PC-3 (cell line): ENCODE measurements around the gene PTP4A2. TPM values are rescaled to one million over a fixed set of nuclear protein-coding genes. Genes with fewer than 3 reads are reported as not detected.

Experiments used
- ATAC-seq: fragments of 200-7000 bp; cut with Tn5 transposase; 2 replicates; pipeline ENCODE4 v1.9.1; 2020; ENCODE audit warnings: mild to moderate bottlenecking, moderate library complexity
- BruUV-seq: library from RNA; stranded (reverse); fragments of 400-500 nt; replicated peaks from 2 replicates; lab custom pipeline; 2021; lab: Mats Ljungman, UMichigan
- CTCF ChIA-PET: fragments of 300-600 bp; sonication (Branson Sonifier 250); formaldehyde crosslinking; loops from one replicate; lab custom pipeline; 2022; ENCODE audit warnings: antibody characterized with exemption; lab: Charles Lee
- POLR2A ChIA-PET: fragments of 300-600 bp; sonication (Branson Sonifier 250); formaldehyde crosslinking; loops from one replicate; lab custom pipeline; 2022; ENCODE audit warnings: antibody characterized with exemption; ENCODE audit not compliant: unreplicated experiment; lab: Charles Lee
- DNase-seq: peaks from one replicate; pipeline ENCODE4 v3.0.0-alpha.2; 2015
- H2AFZ ChIP-seq: fragments of 300-600 bp; sonication (generic); 2 replicates; pipeline ENCODE4 v1.6.0; 2016; ENCODE audit warnings: antibody characterized with exemption, low read length
- H3F3A ChIP-seq: fragments of 300-600 bp; sonication (generic); one replicate; pipeline ENCODE4 v1.6.0; 2017; ENCODE audit warnings: antibody characterized with exemption, low read length, control low read depth, mild to moderate bottlenecking; ENCODE audit not compliant: unreplicated experiment
- H3K27ac ChIP-seq: fragments of 300-600 bp; sonication (generic); 2 replicates; pipeline ENCODE4 v1.5.1; 2016; ENCODE audit warnings: mild to moderate bottlenecking, low read length
- H3K27me3 ChIP-seq: fragments of 300-600 bp; sonication (generic); 2 replicates; pipeline ENCODE4 v1.6.1; 2016; ENCODE audit warnings: low read length, mixed read lengths
- H3K36me3 ChIP-seq: fragments of 300-600 bp; sonication (generic); 2 replicates; pipeline ENCODE4 v1.6.1; 2016; ENCODE audit warnings: low read depth, mixed run types, low read length, mixed read lengths
- H3K4me1 ChIP-seq: fragments of 300-600 bp; sonication (generic); 2 replicates; pipeline ENCODE4 v1.5.1; 2016; ENCODE audit warnings: low read length; ENCODE audit not compliant: insufficient read depth
- H3K4me2 ChIP-seq: fragments of 300-600 bp; sonication (generic); 2 replicates; pipeline ENCODE4 v1.6.0; 2016; ENCODE audit warnings: low read length
- H3K4me3 ChIP-seq: fragments of 300-600 bp; sonication (generic); 2 replicates; pipeline ENCODE4 v1.5.1; 2016; ENCODE audit warnings: mild to moderate bottlenecking, low read length, mixed read lengths
- H3K79me2 ChIP-seq: fragments of 300-600 bp; sonication (generic); 2 replicates; pipeline ENCODE4 v1.6.1; 2017; ENCODE audit warnings: low read length, mixed read lengths
- H3K9ac ChIP-seq: fragments of 300-600 bp; sonication (generic); 2 replicates; pipeline ENCODE4 v1.6.0; 2016; ENCODE audit warnings: mild to moderate bottlenecking, low read length
- H3K9me2 ChIP-seq: fragments of 300-600 bp; sonication (generic); replicated peaks from 2 replicates; pipeline ENCODE4 v1.6.1; 2016; ENCODE audit warnings: mixed run types, low read length, mixed read lengths
- H3K9me3 ChIP-seq: fragments of 300-600 bp; sonication (generic); 2 replicates; pipeline ENCODE4 v1.6.1; 2016; ENCODE audit warnings: low read length, mixed read lengths
- H4K20me1 ChIP-seq: fragments of 300-600 bp; sonication (generic); 2 replicates; pipeline ENCODE4 v1.6.1; 2016; ENCODE audit warnings: low read length, mixed read lengths
- EZH2 ChIP-seq: fragments of 300-600 bp; sonication (generic); IDR thresholded peaks from one replicate; pipeline ENCODE4 v1.6.1; 2017; ENCODE audit warnings: antibody characterized with exemption, mild to moderate bottlenecking, low read length; ENCODE audit not compliant: unreplicated experiment
- EZH2phosphoT487 ChIP-seq: fragments of 300-600 bp; sonication (generic); IDR thresholded peaks from 2 replicates; pipeline ENCODE4 v1.6.1; 2018; ENCODE audit warnings: mild to moderate bottlenecking, antibody characterized with exemption, low read length, borderline replicate concordance
- intact Hi-C: fragments of 100-400 bp; cut with micrococcal nuclease; formaldehyde crosslinking; loops from 2 replicates; pipeline ENCODE4 v1.9.0; 2023
- total RNA-seq: library from RNA; depleted of rRNA; stranded (reverse); fragments of >200 nt; gene quantifications from 2 replicates; pipeline ENCODE4 v1.2.3, GENCODE V29; 2014
- TF ChIP-seq, protein P1 (sequence below): fragments of 300-600 bp; sonication (generic); conservative IDR thresholded peaks from 2 replicates; pipeline ENCODE4 v1.5.1; 2017; ENCODE audit warnings: antibody characterized with exemption, low read depth, mild to moderate bottlenecking, low read length

Gene PTP4A2
- total RNA-seq, 1 experiment from 2014 or later = 335 TPM

DNA sequence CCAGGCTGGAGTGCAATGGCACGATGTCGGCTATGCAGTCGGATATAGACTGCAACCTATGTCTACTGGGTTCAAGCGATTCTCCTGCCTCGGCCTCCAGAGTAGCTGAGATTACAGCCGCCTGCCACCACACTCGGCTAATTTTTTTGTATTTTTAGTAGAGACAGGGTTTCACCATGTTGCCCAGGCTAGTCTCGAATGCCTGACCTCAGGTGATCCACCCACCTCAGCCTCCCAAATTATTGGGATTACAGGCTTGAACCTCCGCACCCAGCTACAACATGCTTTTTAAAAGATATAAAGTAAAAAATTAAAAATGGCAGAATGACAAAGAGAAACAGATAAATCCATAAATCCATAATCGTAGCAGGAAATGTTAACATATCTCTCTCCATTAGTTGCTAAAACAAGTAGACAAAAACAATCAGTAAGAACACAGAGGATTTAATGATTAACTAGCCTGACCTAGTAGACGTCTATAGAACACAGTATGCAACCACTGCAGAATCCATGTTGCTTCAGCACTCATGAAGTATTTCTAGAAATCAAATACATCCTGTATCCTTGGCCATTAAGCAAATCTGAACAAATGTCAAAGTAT is 62.4 kb downstream of the PTP4A2 start:
- DNase-seq (no peak), ATAC-seq (no peak)
- Histone ChIP-seq H3K79me2 (no peaks in the 10 kb centered on the region), H3K36me3 (no peaks in the 10 kb centered on the region), H3K9me3 (no peaks in the 10 kb centered on the region), H3K4me2 (no peak overlapping the region), H2AFZ (no peak overlapping the region), H3K4me3 (no peak overlapping the region), H3K27me3 (no peaks in the 10 kb centered on the region), H3F3A (no peaks in the 10 kb centered on the region), H3K9me2 (no peaks in the 10 kb centered on the region), H3K4me1 (no peaks in the 10 kb centered on the region), H3K9ac (no peak overlapping the region), H3K27ac (no peak overlapping the region), H4K20me1 (no peaks in the 10 kb centered on the region)
- POLR2A ChIA-PET = no interaction called here
- TF ChIP-seq EZH2phosphoT487 = no peak
- TF ChIP-seq EZH2 = no peak
- TF ChIP-seq, protein P1, sequence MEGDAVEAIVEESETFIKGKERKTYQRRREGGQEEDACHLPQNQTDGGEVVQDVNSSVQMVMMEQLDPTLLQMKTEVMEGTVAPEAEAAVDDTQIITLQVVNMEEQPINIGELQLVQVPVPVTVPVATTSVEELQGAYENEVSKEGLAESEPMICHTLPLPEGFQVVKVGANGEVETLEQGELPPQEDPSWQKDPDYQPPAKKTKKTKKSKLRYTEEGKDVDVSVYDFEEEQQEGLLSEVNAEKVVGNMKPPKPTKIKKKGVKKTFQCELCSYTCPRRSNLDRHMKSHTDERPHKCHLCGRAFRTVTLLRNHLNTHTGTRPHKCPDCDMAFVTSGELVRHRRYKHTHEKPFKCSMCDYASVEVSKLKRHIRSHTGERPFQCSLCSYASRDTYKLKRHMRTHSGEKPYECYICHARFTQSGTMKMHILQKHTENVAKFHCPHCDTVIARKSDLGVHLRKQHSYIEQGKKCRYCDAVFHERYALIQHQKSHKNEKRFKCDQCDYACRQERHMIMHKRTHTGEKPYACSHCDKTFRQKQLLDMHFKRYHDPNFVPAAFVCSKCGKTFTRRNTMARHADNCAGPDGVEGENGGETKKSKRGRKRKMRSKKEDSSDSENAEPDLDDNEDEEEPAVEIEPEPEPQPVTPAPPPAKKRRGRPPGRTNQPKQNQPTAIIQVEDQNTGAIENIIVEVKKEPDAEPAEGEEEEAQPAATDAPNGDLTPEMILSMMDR = no peak
- CTCF ChIA-PET = no interaction called here
- BruUV-seq = no TSS peak
- intact Hi-C loops = no loop called here

DNA sequence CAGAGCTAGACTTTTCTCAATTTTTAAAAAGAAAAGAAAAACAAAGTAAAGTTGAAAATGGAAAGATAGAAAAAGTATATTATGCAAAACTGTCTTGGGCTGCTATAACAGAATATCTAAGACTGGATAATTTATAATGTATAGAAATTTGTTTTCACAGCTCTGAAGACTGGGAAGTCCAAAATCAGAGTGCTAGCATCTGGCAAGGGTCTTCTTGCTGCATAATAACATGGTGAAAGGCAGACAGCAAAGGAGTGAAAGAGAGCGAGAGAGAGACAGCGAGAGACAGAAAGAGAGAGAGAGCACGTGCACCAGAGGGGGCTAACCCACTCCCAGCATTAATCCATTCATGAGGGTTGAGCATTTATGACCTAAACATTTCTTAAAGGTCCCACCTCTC is 63.2 kb downstream of the PTP4A2 start:
- Histone ChIP-seq H3K9ac (no peak overlapping the region), H3K9me2 (no peaks in the 10 kb centered on the region), H3K27me3 (no peaks in the 10 kb centered on the region), H3K4me2 (no peak overlapping the region), H3F3A (no peaks in the 10 kb centered on the region), H3K36me3 (no peaks in the 10 kb centered on the region), H3K79me2 (no peaks in the 10 kb centered on the region), H3K9me3 (no peaks in the 10 kb centered on the region), H4K20me1 (no peaks in the 10 kb centered on the region), H3K4me1 (no peaks in the 10 kb centered on the region), H3K27ac (no peak overlapping the region), H2AFZ (no peak overlapping the region), H3K4me3 (no peak overlapping the region)
- DNase-seq = no peak
- no peak for ATAC-seq
- BruUV-seq = no TSS peak
- ChIA-PET POLR2A (no interaction called here), CTCF (no interaction called here)
- intact Hi-C loops = no loop called here
- TF ChIP-seq, protein P1 = no peak
- TF ChIP-seq EZH2phosphoT487 (no peak), EZH2 (no peak)

DNA sequence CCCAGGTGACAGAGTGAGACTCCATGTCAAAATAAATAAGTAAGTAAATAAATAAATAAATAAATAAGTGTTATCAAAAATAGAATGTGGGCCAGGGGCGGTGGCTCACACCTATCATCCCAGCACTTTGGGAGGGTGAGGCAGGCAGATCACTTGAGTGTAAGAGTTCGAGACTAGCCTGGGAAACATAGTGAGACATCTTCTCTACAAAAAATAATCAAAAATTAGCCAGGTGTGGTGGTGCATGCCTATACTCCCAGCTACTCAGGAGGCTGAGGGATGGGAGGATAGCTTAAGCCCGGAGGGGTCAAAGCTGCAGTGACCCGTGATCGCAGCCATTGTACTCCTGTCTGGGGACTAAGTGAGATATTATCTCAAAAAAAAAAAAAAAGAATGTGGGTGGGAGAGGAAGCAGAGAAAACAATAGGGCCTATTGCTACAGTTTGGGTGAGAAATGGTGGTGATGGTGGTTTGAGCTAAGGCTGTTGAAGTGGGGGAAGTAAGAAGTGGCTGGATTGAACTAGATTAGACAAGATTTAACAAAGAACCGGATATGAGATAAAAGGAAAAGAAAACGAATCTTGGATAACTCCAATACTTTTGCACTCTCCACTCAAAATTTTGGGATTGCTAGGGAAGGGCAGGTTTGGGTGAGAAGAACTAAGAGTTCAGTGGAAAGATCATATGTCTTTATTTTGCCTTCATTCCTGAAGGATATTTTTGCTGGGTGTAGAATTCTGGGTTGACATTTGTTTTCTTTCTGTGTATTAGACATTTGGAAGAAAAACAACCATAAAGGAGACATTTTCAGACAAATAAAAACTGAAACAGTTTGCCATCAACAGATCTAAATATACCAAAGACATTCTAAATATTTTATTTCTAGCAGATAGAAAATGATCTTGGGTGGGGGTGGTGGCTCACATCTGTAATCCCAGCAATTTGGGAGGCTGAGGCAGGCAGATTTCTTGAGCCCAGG is 65.2 kb downstream of the PTP4A2 start:
- Histone ChIP-seq H3F3A (no peaks in the 10 kb centered on the region), H3K9me3 (no peaks in the 10 kb centered on the region), H3K9ac (no peak overlapping the region), H3K9me2 (no peaks in the 10 kb centered on the region), H4K20me1 (no peaks in the 10 kb centered on the region), H3K27me3 (no peaks in the 10 kb centered on the region), H3K36me3 (no peaks in the 10 kb centered on the region), H3K4me1 (no peaks in the 10 kb centered on the region), H3K27ac (no peak overlapping the region), H3K79me2 (no peaks in the 10 kb centered on the region), H3K4me3 (no peak overlapping the region), H2AFZ (no peak overlapping the region), H3K4me2 (no peak overlapping the region)
- TF ChIP-seq EZH2phosphoT487 (no peak), EZH2 (no peak)
- TF ChIP-seq, protein P1 = no peak
- ChIA-PET CTCF (no interaction called here), POLR2A (no interaction called here)
- DNase-seq = no peak
- no TSS peak for BruUV-seq
- ATAC-seq = no peak
- intact Hi-C loops = no loop called here
